ENCODE measurements around the gene UBQLN3. TPM values are rescaled to one million over a fixed set of nuclear protein-coding genes. Genes with fewer than 3 reads are reported as not detected.

The UBQLN3 gene
- total RNA-seq, 1 experiment from 2014 or later: not detected

- RAD21 ChIA-PET (ENCODE audit: low non-redundant PET in 1 of 2, low total read pairs in 2 of 2, uncharacterized antibody in 2 of 2, unreplicated experiment in 2 of 2): no interaction called here
- Histone ChIP-seq H4K20me1 (ENCODE audit: insufficient read depth) (peaks cover 70% of the 10 kb centered on the region; the same call in 1 of the 2 replicates), H3K27me3 (ENCODE audit: insufficient read depth, low read length) (no peaks in the 10 kb centered on the region), H3K4me3 (replicated peaks in 1 of 2; ENCODE audit: low read depth in 1 of 2, low read length in 2 of 2) (no peak overlapping the region), H3K36me3 (ENCODE audit: control insufficient read depth in 1 of 2, insufficient read depth in 2 of 2, low read length in 2 of 2) (peaks cover 0 to 71% of the 10 kb centered on the region in 2 experiments; a peak in 3 of 4 replicates), H3K4me2 (ENCODE audit: low read length) (0 out of 2 replicates have a peak overlapping the region, but pooled peaks have one; percentile 1), H3K79me2 (ENCODE audit: insufficient read depth, low read length) (peaks cover 82% of the 10 kb centered on the region), H3K4me1 (ENCODE audit: control insufficient read depth in 1 of 2, insufficient read depth in 2 of 2, low read length in 2 of 2) (peaks cover 0 to 57% of the 10 kb centered on the region in 2 experiments; a peak in 2 of 4 replicates), H3K9me2 (ENCODE audit: insufficient read depth) (no peaks in the 10 kb centered on the region), H3K9ac (ENCODE audit: low read length) (peak overlapping the region; percentile 22; the same call in 1 of the 2 replicates), H3K27ac (ENCODE audit: low read depth, low read length) (peak overlapping the region; percentile 3; the same call in 1 of the 2 replicates), H3K9me3 (ENCODE audit: control insufficient read depth in 1 of 2, insufficient read depth in 1 of 2, low read depth in 1 of 2, low read length in 2 of 2) (no peaks in the 10 kb centered on the region), H2AFZ (ENCODE audit: low read depth, low read length, poor library complexity, severe bottlenecking) (no peak overlapping the region)
- POLR2A ChIA-PET: interaction anchor here (1.3 to 1.7 kb wide), 2 partner anchors 18 to 19 kb away, joined by 4 to 11 read pairs; no protein-coding TSS in a partner anchor
- no peak for DNase-seq (ENCODE audit: low read depth, low spot score)
- BruUV-seq (replicated peaks): no TSS peak
- ATAC-seq: peak; percentile 17; the same call in 1 of the 2 replicates
- CTCF ChIA-PET: interaction anchor here (2.3 kb wide), 1 partner anchor 10 kb away, joined by 11 read pairs; no protein-coding TSS in a partner anchor
- intact Hi-C loops (cut with micrococcal nuclease): no loop called here
- TF ChIP-seq EGR1 (IDR thresholded peaks at IDR 0.05; ENCODE audit: low read depth) (no peak), ATF3 (IDR thresholded peaks at IDR 0.05) (no peak)
Observed at GRCh38 chr11:5486421-5486820, 23.3 kb downstream of the UBQLN3 start.

- DNase-seq (ENCODE audit: low read depth, low spot score) (no peak), ATAC-seq (peak; percentile 16; the same call in 1 of the 2 replicates)
- Histone ChIP-seq H3K36me3 (ENCODE audit: control insufficient read depth in 1 of 2, insufficient read depth in 2 of 2, low read length in 2 of 2) (peaks cover 0 to 67% of the 10 kb centered on the region in 2 experiments; a peak in 3 of 4 replicates), H2AFZ (ENCODE audit: low read depth, low read length, poor library complexity, severe bottlenecking) (no peak overlapping the region), H3K27ac (ENCODE audit: low read depth, low read length) (peak overlapping the region; percentile 3; the same call in 1 of the 2 replicates), H3K4me1 (ENCODE audit: control insufficient read depth in 1 of 2, insufficient read depth in 2 of 2, low read length in 2 of 2) (peaks cover 0 to 52% of the 10 kb centered on the region in 2 experiments; a peak in 2 of 4 replicates), H3K9ac (ENCODE audit: low read length) (peak overlapping the region; percentile 22; the same call in 1 of the 2 replicates), H4K20me1 (ENCODE audit: insufficient read depth) (peaks cover 66% of the 10 kb centered on the region; the same call in 1 of the 2 replicates), H3K27me3 (ENCODE audit: insufficient read depth, low read length) (no peaks in the 10 kb centered on the region), H3K4me3 (replicated peaks in 1 of 2; ENCODE audit: low read depth in 1 of 2, low read length in 2 of 2) (no peak overlapping the region), H3K9me2 (ENCODE audit: insufficient read depth) (no peaks in the 10 kb centered on the region), H3K9me3 (ENCODE audit: control insufficient read depth in 1 of 2, insufficient read depth in 1 of 2, low read depth in 1 of 2, low read length in 2 of 2) (no peaks in the 10 kb centered on the region), H3K4me2 (ENCODE audit: low read length) (no peak overlapping the region), H3K79me2 (ENCODE audit: insufficient read depth, low read length) (peaks cover 77% of the 10 kb centered on the region)
- intact Hi-C loops (cut with micrococcal nuclease): no loop called here
- ChIA-PET CTCF (interaction anchor here (2.3 kb wide), 1 partner anchor 9 kb away, joined by 11 read pairs; no protein-coding TSS in a partner anchor), RAD21 (ENCODE audit: low non-redundant PET in 1 of 2, low total read pairs in 2 of 2, uncharacterized antibody in 2 of 2, unreplicated experiment in 2 of 2) (no interaction called here), POLR2A (interaction anchor here (1.3 to 1.7 kb wide), 2 partner anchors 18 to 20 kb away, joined by 4 to 11 read pairs; no protein-coding TSS in a partner anchor)
- no TSS peak for BruUV-seq (replicated peaks)
- TF ChIP-seq SIN3A (IDR thresholded peaks at IDR 0.05; ENCODE audit: low read depth) (no peak), JUND (IDR thresholded peaks at IDR 0.05) (no peak), FOSL1 (IDR thresholded peaks at IDR 0.05; ENCODE audit: low read depth) (no peak), POLR2A (IDR thresholded peaks at IDR 0.05; ENCODE audit: borderline replicate concordance, extremely low read depth, insufficient read depth, insufficient read length) (no peak), ZNF274 (IDR thresholded peaks at IDR 0.05; ENCODE audit: low read depth, low read length) (no peak), POLR2AphosphoS5 (IDR thresholded peaks at IDR 0.05; ENCODE audit: low read depth, low read length) (no peak), EZH2phosphoT487 (IDR thresholded peaks at IDR 0.05; ENCODE audit: borderline replicate concordance) (no peak), ATF3 (IDR thresholded peaks at IDR 0.05) (no peak), REST (IDR thresholded peaks at IDR 0.05; ENCODE audit: low read depth) (no peak), CTCF (IDR thresholded peaks at IDR 0.05 in 2 of 3, conservative IDR thresholded peaks at IDR 0.05 in 1 of 3; ENCODE audit: borderline replicate concordance in 1 of 3, insufficient read depth in 1 of 3, low read depth in 2 of 3, low read length in 2 of 3) (no peak), SP1 (IDR thresholded peaks at IDR 0.05; ENCODE audit: low read depth) (no peak), SRF (IDR thresholded peaks at IDR 0.05; ENCODE audit: low read depth) (no peak), ELF1 (IDR thresholded peaks at IDR 0.05; ENCODE audit: borderline replicate concordance, low read depth) (no peak)
Observed at GRCh38 chr11:5486003-5486402, 23.8 kb downstream of the UBQLN3 start.

Data from HCT116 (cell line).